ENCODE data around the gene PPP2R3B.

The PPP2R3B gene

GRCh38 chrX:375181-376036 is 11.3 kb downstream of the PPP2R3B start:
- Histone ChIP-seq H3K9me3 (ENCODE audit: low read length) (no peaks in the 10 kb centered on the region), H3K27me3 (ENCODE audit: control insufficient read depth in 1 of 2, insufficient read depth in 2 of 2, low read length in 2 of 2) (peaks cover 0 to 42% of the 10 kb centered on the region in 2 donors), H3K36me3 (ENCODE audit: insufficient read depth, low read length) (no peaks in the 10 kb centered on the region), H3K4me1 (ENCODE audit: insufficient read depth, low read length) (no peaks in the 10 kb centered on the region), H3K9ac (ENCODE audit: low read length) (no peak overlapping the region), H3K27ac (ENCODE audit: low read depth, low read length) (no peak overlapping the region), H3K4me3 (ENCODE audit: low read depth in 1 of 2, low read length in 2 of 2) (no peak overlapping the region)

DNA sequence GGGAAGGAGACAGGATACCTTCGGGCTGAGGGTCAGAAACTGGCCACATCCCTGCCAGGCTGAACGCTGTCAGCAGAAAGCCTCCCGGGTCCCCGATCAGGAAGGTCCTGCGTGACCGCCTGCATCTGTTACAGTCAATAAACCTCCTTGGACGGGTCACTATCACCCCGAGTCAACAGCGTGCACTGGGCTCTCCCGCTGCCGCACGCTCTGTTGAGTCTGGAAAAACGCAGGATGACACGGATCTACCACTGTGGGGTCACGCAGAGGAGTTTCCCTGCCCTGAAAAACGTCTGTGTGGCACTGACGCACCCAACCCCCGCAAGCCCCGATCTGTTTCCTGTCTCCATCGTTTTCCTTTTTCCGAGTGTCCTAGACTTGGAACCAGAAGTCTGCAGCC is 12.1 kb downstream of the PPP2R3B start:
- no peak overlapping the region for H3K27ac ChIP-seq (ENCODE audit: low read depth, low read length)
- H3K36me3 ChIP-seq (ENCODE audit: insufficient read depth, low read length): no peaks in the 10 kb centered on the region
- H3K4me1 ChIP-seq (ENCODE audit: insufficient read depth, low read length): no peaks in the 10 kb centered on the region
- H3K9me3 ChIP-seq (ENCODE audit: low read length): no peaks in the 10 kb centered on the region
- no peak overlapping the region for H3K9ac ChIP-seq (ENCODE audit: low read length)
- H3K4me3 ChIP-seq (ENCODE audit: low read depth in 1 of 2, low read length in 2 of 2): no peak overlapping the region
- H3K27me3 ChIP-seq (ENCODE audit: control insufficient read depth in 1 of 2, insufficient read depth in 2 of 2, low read length in 2 of 2): peaks cover 0 to 43% of the 10 kb centered on the region in 2 donors

DNA sequence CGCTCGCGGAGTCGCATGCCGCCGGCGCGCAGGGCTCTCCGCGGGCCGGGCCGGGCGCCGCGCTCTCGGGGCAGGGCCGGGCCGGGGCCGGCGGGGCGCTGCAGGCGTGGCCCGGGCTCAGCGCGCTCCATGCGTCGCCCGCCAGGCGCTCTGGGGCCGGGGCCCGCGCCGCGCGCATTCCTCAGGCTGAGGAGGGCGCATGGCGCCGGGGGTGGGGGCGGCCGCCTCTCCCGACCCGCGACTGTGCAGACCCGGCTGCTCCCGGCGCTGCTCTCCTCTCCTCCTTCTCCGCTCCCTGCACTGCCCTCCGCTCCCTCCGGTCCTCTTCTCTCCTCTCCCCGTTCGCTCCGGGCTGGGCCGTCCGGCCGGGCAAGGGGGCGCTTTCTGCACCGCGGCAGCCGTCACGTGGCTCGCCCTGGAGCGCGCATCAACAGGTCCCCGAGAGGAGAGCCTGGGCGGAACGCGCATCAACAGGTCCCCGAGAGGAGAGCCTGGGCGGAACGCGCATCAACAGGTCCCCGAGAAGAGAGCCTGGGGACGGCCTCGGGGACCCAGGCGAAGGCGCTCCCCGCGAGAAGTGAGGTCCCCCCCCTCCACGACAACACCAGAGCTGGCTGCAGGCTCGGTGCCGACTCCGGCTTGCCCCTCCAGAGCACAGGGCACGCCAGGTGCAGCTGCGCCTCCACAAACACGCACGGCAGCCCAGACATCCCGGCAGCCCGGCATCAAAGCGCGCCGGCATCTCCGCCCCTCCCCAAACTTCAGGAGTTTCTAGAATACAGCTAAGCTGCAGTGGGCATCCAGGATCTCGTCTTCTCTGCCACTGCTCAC is 12.9 kb downstream of the PPP2R3B start:
- Histone ChIP-seq H3K27me3 (ENCODE audit: control insufficient read depth in 1 of 2, insufficient read depth in 2 of 2, low read length in 2 of 2) (peaks cover 0 to 43% of the 10 kb centered on the region in 2 donors), H3K9ac (ENCODE audit: low read length) (no peak overlapping the region), H3K4me3 (ENCODE audit: low read depth in 1 of 2, low read length in 2 of 2) (no peak overlapping the region), H3K4me1 (ENCODE audit: insufficient read depth, low read length) (no peaks in the 10 kb centered on the region), H3K36me3 (ENCODE audit: insufficient read depth, low read length) (no peaks in the 10 kb centered on the region), H3K27ac (ENCODE audit: low read depth, low read length) (no peak overlapping the region), H3K9me3 (ENCODE audit: low read length) (no peaks in the 10 kb centered on the region)

- no peaks in the 10 kb centered on the region for H3K36me3 ChIP-seq (ENCODE audit: insufficient read depth, low read length)
- no peak overlapping the region for H3K4me3 ChIP-seq (ENCODE audit: low read depth in 1 of 2, low read length in 2 of 2)
- no peak overlapping the region for H3K27ac ChIP-seq (ENCODE audit: low read depth, low read length)
- peaks cover 0 to 43% of the 10 kb centered on the region in 2 donors for H3K27me3 ChIP-seq (ENCODE audit: control insufficient read depth in 1 of 2, insufficient read depth in 2 of 2, low read length in 2 of 2)
- no peaks in the 10 kb centered on the region for H3K4me1 ChIP-seq (ENCODE audit: insufficient read depth, low read length)
- H3K9me3 ChIP-seq (ENCODE audit: low read length): no peaks in the 10 kb centered on the region
- no peak overlapping the region for H3K9ac ChIP-seq (ENCODE audit: low read length)
These were observed 13.7 kb downstream of the PPP2R3B start for GRCh38 chrX:372856-373640.

DNA sequence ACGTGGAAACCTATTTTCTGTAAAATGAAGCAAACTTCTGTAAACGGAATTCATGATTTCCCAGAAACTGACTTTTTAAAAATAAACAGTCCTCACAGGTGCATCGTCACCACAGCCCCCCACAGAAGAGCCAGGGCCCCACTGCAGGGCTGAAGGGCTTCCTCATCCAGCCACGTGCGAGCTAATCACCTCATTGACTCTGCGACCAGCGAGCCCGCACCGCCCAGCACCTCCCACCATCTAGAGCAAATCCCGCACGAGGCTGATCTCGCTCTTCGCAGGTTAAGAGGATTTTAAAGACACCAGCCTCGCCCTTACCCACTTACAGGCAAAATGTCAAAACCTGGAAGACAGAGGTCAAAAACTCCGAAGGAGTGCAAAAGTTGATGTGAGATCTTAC is 14.8 kb downstream of the PPP2R3B start:
- H3K4me1 ChIP-seq (ENCODE audit: insufficient read depth, low read length): no peaks in the 10 kb centered on the region
- no peak overlapping the region for H3K4me3 ChIP-seq (ENCODE audit: low read depth in 1 of 2, low read length in 2 of 2)
- peaks cover 0 to 43% of the 10 kb centered on the region in 2 donors for H3K27me3 ChIP-seq (ENCODE audit: control insufficient read depth in 1 of 2, insufficient read depth in 2 of 2, low read length in 2 of 2)
- H3K9ac ChIP-seq (ENCODE audit: low read length): no peak overlapping the region
- no peaks in the 10 kb centered on the region for H3K36me3 ChIP-seq (ENCODE audit: insufficient read depth, low read length)
- no peak overlapping the region for H3K27ac ChIP-seq (ENCODE audit: low read depth, low read length)
- H3K9me3 ChIP-seq (ENCODE audit: low read length): no peaks in the 10 kb centered on the region

GRCh38 chrX:370963-371745 is 15.6 kb downstream of the PPP2R3B start:
- Histone ChIP-seq H3K27ac (ENCODE audit: low read depth, low read length) (no peak overlapping the region), H3K36me3 (ENCODE audit: insufficient read depth, low read length) (no peaks in the 10 kb centered on the region), H3K9me3 (ENCODE audit: low read length) (no peaks in the 10 kb centered on the region), H3K27me3 (ENCODE audit: control insufficient read depth in 1 of 2, insufficient read depth in 2 of 2, low read length in 2 of 2) (peaks cover 0 to 43% of the 10 kb centered on the region in 2 donors), H3K4me3 (ENCODE audit: low read depth in 1 of 2, low read length in 2 of 2) (no peak overlapping the region), H3K4me1 (ENCODE audit: insufficient read depth, low read length) (no peaks in the 10 kb centered on the region), H3K9ac (ENCODE audit: low read length) (no peak overlapping the region)

DNA sequence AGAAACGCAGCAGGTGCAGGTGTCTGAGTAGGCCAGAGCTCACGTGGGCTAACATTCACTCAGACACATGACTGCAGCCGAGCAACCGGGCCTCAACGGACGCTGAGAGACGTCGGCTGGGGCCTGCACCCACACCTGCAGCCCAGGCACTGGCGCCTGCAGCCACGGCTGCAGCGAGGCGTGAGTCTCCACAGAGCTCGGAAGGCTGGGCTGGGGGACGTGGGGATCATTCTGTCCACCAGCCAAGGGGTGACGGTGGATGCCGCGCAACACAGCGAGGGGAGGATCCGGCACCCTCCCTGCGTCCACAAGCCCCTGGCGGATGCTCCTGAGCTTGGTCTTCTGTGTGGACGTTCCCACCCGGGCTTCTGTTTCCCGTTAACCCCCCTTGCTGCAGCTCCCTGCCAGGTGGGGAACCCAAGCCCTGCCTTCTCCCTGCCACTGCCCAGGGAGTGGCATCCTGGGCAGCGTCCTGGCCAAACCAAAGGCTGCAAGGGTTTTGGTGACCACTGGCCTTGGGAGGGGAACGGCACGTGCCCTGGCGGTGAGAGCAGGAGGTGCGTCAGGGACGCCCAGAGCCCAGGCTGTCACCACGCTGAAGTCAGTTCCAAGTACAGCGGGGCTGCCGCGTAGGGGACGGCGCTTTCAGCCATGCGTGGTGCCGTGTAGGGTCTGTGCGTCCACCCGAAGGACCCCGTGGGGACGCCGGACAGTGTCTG is 16.3 kb downstream of the PPP2R3B start:
- no peak overlapping the region for H3K27ac ChIP-seq (ENCODE audit: low read depth, low read length)
- H3K27me3 ChIP-seq (ENCODE audit: control insufficient read depth in 1 of 2, insufficient read depth in 2 of 2, low read length in 2 of 2): peaks cover 0 to 43% of the 10 kb centered on the region in 2 donors

GRCh38 chrX:369563-370101 is 17.1 kb downstream of the PPP2R3B start:
- H3K4me1 ChIP-seq (ENCODE audit: insufficient read depth, low read length): no peaks in the 10 kb centered on the region
- no peak overlapping the region for H3K9ac ChIP-seq (ENCODE audit: low read length)
- no peaks in the 10 kb centered on the region for H3K9me3 ChIP-seq (ENCODE audit: low read length)
- no peak overlapping the region for H3K27ac ChIP-seq (ENCODE audit: low read depth, low read length)
- peaks cover 0 to 36% of the 10 kb centered on the region in 2 donors for H3K27me3 ChIP-seq (ENCODE audit: control insufficient read depth in 1 of 2, insufficient read depth in 2 of 2, low read length in 2 of 2)
- no peak overlapping the region for H3K4me3 ChIP-seq (ENCODE audit: low read depth in 1 of 2, low read length in 2 of 2)
- H3K36me3 ChIP-seq (ENCODE audit: insufficient read depth, low read length): no peaks in the 10 kb centered on the region

More for the DNA sequence above, 16.3 kb downstream of the PPP2R3B start:
- H3K36me3 ChIP-seq (ENCODE audit: insufficient read depth, low read length): no peaks in the 10 kb centered on the region
- no peak overlapping the region for H3K9ac ChIP-seq (ENCODE audit: low read length)
- no peak overlapping the region for H3K4me3 ChIP-seq (ENCODE audit: low read depth in 1 of 2, low read length in 2 of 2)
- no peaks in the 10 kb centered on the region for H3K9me3 ChIP-seq (ENCODE audit: low read length)
- H3K4me1 ChIP-seq (ENCODE audit: insufficient read depth, low read length): no peaks in the 10 kb centered on the region

GRCh38 chrX:368811-369562 is 17.7 kb downstream of the PPP2R3B start:
- no peak overlapping the region for H3K4me3 ChIP-seq (ENCODE audit: low read depth in 1 of 2, low read length in 2 of 2)
- no peak overlapping the region for H3K27ac ChIP-seq (ENCODE audit: low read depth, low read length)
- no peak overlapping the region for H3K9ac ChIP-seq (ENCODE audit: low read length)
- H3K9me3 ChIP-seq (ENCODE audit: low read length): no peaks in the 10 kb centered on the region
- H3K4me1 ChIP-seq (ENCODE audit: insufficient read depth, low read length): no peaks in the 10 kb centered on the region
- peaks cover 0 to 29% of the 10 kb centered on the region in 2 donors for H3K27me3 ChIP-seq (ENCODE audit: control insufficient read depth in 1 of 2, insufficient read depth in 2 of 2, low read length in 2 of 2)
- no peaks in the 10 kb centered on the region for H3K36me3 ChIP-seq (ENCODE audit: insufficient read depth, low read length)
